RPMI8226 (cell line): ENCODE data around the gene STUB1.

Source experiments
- DNase-seq: peaks from one replicate; pipeline ENCODE4 v3.0.0-alpha.2; 2015

STUB1 gene

GRCh38 chr16:645852-646678, 34.1 kb upstream of the STUB1 start:
- no peak for DNase-seq

GRCh38 chr16:646679-647172, 33.5 kb upstream of the STUB1 start:
- no peak for DNase-seq

GRCh38 chr16:647173-647902, 32.9 kb upstream of the STUB1 start:
- peak; percentile 53 for DNase-seq

GRCh38 chr16:648071-648780, 32.0 kb upstream of the STUB1 start:
- DNase-seq: peak; percentile 88

GRCh38 chr16:648781-649589, 31.2 kb upstream of the STUB1 start, which contains the start of gene WDR90:
TSS of gene WDR90 (plus strand) at chr16:649365. CDS start at chr16:649417, 52 bp downstream.
- peak; percentile 99 for DNase-seq

- peak; percentile 61 for DNase-seq
These were observed 30.6 kb upstream of the STUB1 start for GRCh38 chr16:649631-650030.

GRCh38 chr16:651844-652243, 28.4 kb upstream of the STUB1 start:
- DNase-seq: no peak

- no peak for DNase-seq
These were observed 27.5 kb upstream of the STUB1 start for GRCh38 chr16:652454-653305.

- DNase-seq: no peak
These were observed 26.2 kb upstream of the STUB1 start for GRCh38 chr16:654034-654433.

GRCh38 chr16:657487-657886, 22.7 kb upstream of the STUB1 start:
- DNase-seq: no peak

GRCh38 chr16:658679-659571, 21.3 kb upstream of the STUB1 start:
- no peak for DNase-seq

- DNase-seq: no peak
These were observed 20.6 kb upstream of the STUB1 start for GRCh38 chr16:659618-660017.

- DNase-seq: no peak
These were observed 20.1 kb upstream of the STUB1 start for GRCh38 chr16:660132-660458.

GRCh38 chr16:660459-661183, 19.6 kb upstream of the STUB1 start:
- peak; percentile 96 for DNase-seq

GRCh38 chr16:661184-661821, 18.9 kb upstream of the STUB1 start:
- no peak for DNase-seq

- DNase-seq: no peak
These were observed 18.1 kb upstream of the STUB1 start for GRCh38 chr16:662095-662494.

GRCh38 chr16:662597-662996, 17.6 kb upstream of the STUB1 start:
- DNase-seq: no peak

- DNase-seq: no peak
These were observed 13.6 kb upstream of the STUB1 start for GRCh38 chr16:666572-666971.

GRCh38 chr16:667113-667779, 13.0 kb upstream of the STUB1 start:
- DNase-seq: no peak
